ENCODE results near the gene ACBD3. TPM values are rescaled to one million over a fixed set of nuclear protein-coding genes. Genes with fewer than 3 reads are reported as not detected.

The ACBD3 gene
- total RNA-seq, 1 experiment from 2014 or later = 25.2 TPM

- Histone ChIP-seq H3K4me1 (ENCODE audit: low read length) (peaks cover 37% of the 10 kb centered on the region), H4K20me1 (ENCODE audit: insufficient read depth, low read depth, low read length) (no peaks in the 10 kb centered on the region), H2AFZ (ENCODE audit: low read length) (no peak overlapping the region), H3K27me3 (ENCODE audit: low read length) (no peaks in the 10 kb centered on the region), H3K9ac (ENCODE audit: low read length) (no peak overlapping the region), H3K27ac (ENCODE audit: low read length) (no peak overlapping the region), H3K79me2 (ENCODE audit: low read length) (no peaks in the 10 kb centered on the region), H3K4me2 (ENCODE audit: low read depth, low read length, poor library complexity, severe bottlenecking) (peak overlapping the region; percentile 100), H3K9me2 (replicated peaks; ENCODE audit: insufficient read depth, low read length) (no peaks in the 10 kb centered on the region), H3K9me3 (ENCODE audit: low read length) (no peaks in the 10 kb centered on the region), H3K36me3 (ENCODE audit: insufficient read depth, low read length) (no peaks in the 10 kb centered on the region), H3K4me3 (ENCODE audit: low read length) (peak overlapping the region; percentile 87; the same call in 1 of the 2 replicates)
- DNase-seq = no peak
These were observed 74.7 kb downstream of the ACBD3 start for GRCh38 chr1:226111883-226112261.

GRCh38 chr1:226111098-226111882 is 75.3 kb downstream of the ACBD3 start:
- no peak for DNase-seq
- H3K9ac ChIP-seq (ENCODE audit: low read length) = peak overlapping the region; percentile 86

GRCh38 chr1:226110249-226111097 is 76.1 kb downstream of the ACBD3 start:
- Histone ChIP-seq H3K4me1 (ENCODE audit: low read length) (peaks cover 37% of the 10 kb centered on the region), H3K27ac (ENCODE audit: low read length) (peak overlapping the region; percentile 61), H3K4me3 (ENCODE audit: low read length) (peak overlapping the region; percentile 87), H2AFZ (ENCODE audit: low read length) (peak overlapping the region; percentile 96), H3K9me3 (ENCODE audit: low read length) (no peaks in the 10 kb centered on the region), H3K9ac (ENCODE audit: low read length) (peak overlapping the region; percentile 86), H3K4me2 (ENCODE audit: low read depth, low read length, poor library complexity, severe bottlenecking) (peak overlapping the region; percentile 100), H3K79me2 (ENCODE audit: low read length) (no peaks in the 10 kb centered on the region), H3K36me3 (ENCODE audit: insufficient read depth, low read length) (no peaks in the 10 kb centered on the region), H3K27me3 (ENCODE audit: low read length) (no peaks in the 10 kb centered on the region), H3K9me2 (replicated peaks; ENCODE audit: insufficient read depth, low read length) (no peaks in the 10 kb centered on the region), H4K20me1 (ENCODE audit: insufficient read depth, low read depth, low read length) (no peaks in the 10 kb centered on the region)
- DNase-seq = peak; percentile 83

More at GRCh38 chr1:226111098-226111882, 75.3 kb downstream of the ACBD3 start:
- Histone ChIP-seq H3K36me3 (ENCODE audit: insufficient read depth, low read length) (no peaks in the 10 kb centered on the region), H4K20me1 (ENCODE audit: insufficient read depth, low read depth, low read length) (no peaks in the 10 kb centered on the region), H3K27ac (ENCODE audit: low read length) (peak overlapping the region; percentile 61; the same call in 1 of the 2 replicates), H3K9me2 (replicated peaks; ENCODE audit: insufficient read depth, low read length) (no peaks in the 10 kb centered on the region), H3K9me3 (ENCODE audit: low read length) (no peaks in the 10 kb centered on the region), H3K4me2 (ENCODE audit: low read depth, low read length, poor library complexity, severe bottlenecking) (peak overlapping the region; percentile 100), H3K27me3 (ENCODE audit: low read length) (no peaks in the 10 kb centered on the region), H3K4me3 (ENCODE audit: low read length) (peak overlapping the region; percentile 87), H3K4me1 (ENCODE audit: low read length) (peaks cover 37% of the 10 kb centered on the region), H3K79me2 (ENCODE audit: low read length) (no peaks in the 10 kb centered on the region), H2AFZ (ENCODE audit: low read length) (peak overlapping the region; percentile 96; the same call in 1 of the 2 replicates)

- peak overlapping the region; percentile 86 for H3K9ac ChIP-seq (ENCODE audit: low read length)
- no peaks in the 10 kb centered on the region for H3K27me3 ChIP-seq (ENCODE audit: low read length)
- no peaks in the 10 kb centered on the region for H3K36me3 ChIP-seq (ENCODE audit: insufficient read depth, low read length)
- no peaks in the 10 kb centered on the region for H3K79me2 ChIP-seq (ENCODE audit: low read length)
- no peaks in the 10 kb centered on the region for H3K9me3 ChIP-seq (ENCODE audit: low read length)
- peak overlapping the region; percentile 61 for H3K27ac ChIP-seq (ENCODE audit: low read length)
- peak; percentile 93 for DNase-seq
- peak overlapping the region; percentile 87 for H3K4me3 ChIP-seq (ENCODE audit: low read length)
- peaks cover 37% of the 10 kb centered on the region for H3K4me1 ChIP-seq (ENCODE audit: low read length)
- H3K9me2 ChIP-seq (replicated peaks; ENCODE audit: insufficient read depth, low read length) = no peaks in the 10 kb centered on the region
- H4K20me1 ChIP-seq (ENCODE audit: insufficient read depth, low read depth, low read length) = no peaks in the 10 kb centered on the region
- H3K4me2 ChIP-seq (ENCODE audit: low read depth, low read length, poor library complexity, severe bottlenecking) = peak overlapping the region; percentile 100
- peak overlapping the region; percentile 96 for H2AFZ ChIP-seq (ENCODE audit: low read length)
These were observed 76.7 kb downstream of the ACBD3 start for GRCh38 chr1:226109829-226110248.

- Histone ChIP-seq H4K20me1 (ENCODE audit: insufficient read depth, low read depth, low read length) (no peaks in the 10 kb centered on the region; the same call in 1 of the 2 replicates), H3K4me3 (ENCODE audit: low read length) (peak overlapping the region; percentile 51), H3K27me3 (ENCODE audit: low read length) (no peaks in the 10 kb centered on the region), H3K79me2 (ENCODE audit: low read length) (no peaks in the 10 kb centered on the region), H2AFZ (ENCODE audit: low read length) (no peak overlapping the region), H3K36me3 (ENCODE audit: insufficient read depth, low read length) (no peaks in the 10 kb centered on the region), H3K4me2 (ENCODE audit: low read depth, low read length, poor library complexity, severe bottlenecking) (peak overlapping the region; percentile 57), H3K9me2 (replicated peaks; ENCODE audit: insufficient read depth, low read length) (no peaks in the 10 kb centered on the region), H3K4me1 (ENCODE audit: low read length) (peaks cover 37% of the 10 kb centered on the region), H3K27ac (ENCODE audit: low read length) (no peak overlapping the region), H3K9ac (ENCODE audit: low read length) (no peak overlapping the region), H3K9me3 (ENCODE audit: low read length) (no peaks in the 10 kb centered on the region)
- no peak for DNase-seq
These were observed 77.4 kb downstream of the ACBD3 start for GRCh38 chr1:226108935-226109828.

- Histone ChIP-seq H3K27ac (ENCODE audit: low read length) (no peak overlapping the region), H3K9me2 (replicated peaks; ENCODE audit: insufficient read depth, low read length) (no peaks in the 10 kb centered on the region), H4K20me1 (ENCODE audit: insufficient read depth, low read depth, low read length) (no peaks in the 10 kb centered on the region; the same call in 1 of the 2 replicates), H3K4me1 (ENCODE audit: low read length) (peaks cover 37% of the 10 kb centered on the region), H3K9ac (ENCODE audit: low read length) (no peak overlapping the region), H3K36me3 (ENCODE audit: insufficient read depth, low read length) (no peaks in the 10 kb centered on the region), H3K4me2 (ENCODE audit: low read depth, low read length, poor library complexity, severe bottlenecking) (no peak overlapping the region), H3K9me3 (ENCODE audit: low read length) (no peaks in the 10 kb centered on the region), H2AFZ (ENCODE audit: low read length) (no peak overlapping the region), H3K79me2 (ENCODE audit: low read length) (no peaks in the 10 kb centered on the region), H3K27me3 (ENCODE audit: low read length) (no peaks in the 10 kb centered on the region), H3K4me3 (ENCODE audit: low read length) (no peak overlapping the region)
- DNase-seq = peak; percentile 66
These were observed 78.8 kb downstream of the ACBD3 start for GRCh38 chr1:226107471-226108460.

- Histone ChIP-seq H3K9me3 (ENCODE audit: low read length) (no peaks in the 10 kb centered on the region), H2AFZ (ENCODE audit: low read length) (no peak overlapping the region), H3K9me2 (replicated peaks; ENCODE audit: insufficient read depth, low read length) (no peaks in the 10 kb centered on the region), H3K27me3 (ENCODE audit: low read length) (no peaks in the 10 kb centered on the region), H3K4me3 (ENCODE audit: low read length) (no peak overlapping the region), H3K4me2 (ENCODE audit: low read depth, low read length, poor library complexity, severe bottlenecking) (no peak overlapping the region), H4K20me1 (ENCODE audit: insufficient read depth, low read depth, low read length) (no peaks in the 10 kb centered on the region; the same call in 1 of the 2 replicates), H3K9ac (ENCODE audit: low read length) (no peak overlapping the region), H3K4me1 (ENCODE audit: low read length) (peaks cover 25% of the 10 kb centered on the region), H3K79me2 (ENCODE audit: low read length) (no peaks in the 10 kb centered on the region), H3K27ac (ENCODE audit: low read length) (no peak overlapping the region), H3K36me3 (ENCODE audit: insufficient read depth, low read length) (no peaks in the 10 kb centered on the region)
- no peak for DNase-seq
These were observed 81.8 kb downstream of the ACBD3 start for GRCh38 chr1:226104671-226105121.

All from Karpas-422 (cell line).